ENCODE data around the gene FIGNL2.

GRCh38 chr12:51801027-51801426 is 47.5 kb downstream of the FIGNL2 start:
- TF ChIP-seq CTCF (IDR thresholded peaks at IDR 0.05; ENCODE audit: low read depth, low read length): no peak
- TF ChIP-seq EZH2phosphoT487 (IDR thresholded peaks at IDR 0.05; ENCODE audit: low read depth): no peak
